HepG2 (cell line): ENCODE measurements around the gene JOSD2.

ENCODE experiments used
- CHD2 ChIP-seq: IDR thresholded peaks from 2 replicates; pipeline ENCODE4 v1.6.1; 2011; ENCODE audit warnings: low read depth, low read length, improper control_type of control experiment
- EZH2 ChIP-seq: conservative IDR thresholded peaks from 2 replicates; pipeline ENCODE4 v1.6.1; 2012; ENCODE audit warnings: mild to moderate bottlenecking, low read depth, low read length, moderate library complexity
- ISX ChIP-seq: sonication (generic); formaldehyde crosslinking; conservative IDR thresholded peaks from 2 replicates; pipeline ENCODE4 v1.5.0; 2020; ENCODE audit warnings: missing genetic modification reagents
- TP53 ChIP-seq: sonication (generic); formaldehyde crosslinking; conservative IDR thresholded peaks from 2 replicates; pipeline ENCODE4 v1.4.0; 2020; ENCODE audit warnings: missing genetic modification reagents
- ZNF251 ChIP-seq: sonication (generic); formaldehyde crosslinking; IDR thresholded peaks from 2 replicates; pipeline ENCODE4 v1.9.0; 2021; ENCODE audit warnings: mild to moderate bottlenecking, missing genetic modification reagents
- TF ChIP-seq, protein P1 (sequence below): sonication (generic); formaldehyde crosslinking; IDR thresholded peaks from 2 replicates; pipeline ENCODE4 v1.4.0; 2020; ENCODE audit warnings: missing genetic modification reagents

DNA sequence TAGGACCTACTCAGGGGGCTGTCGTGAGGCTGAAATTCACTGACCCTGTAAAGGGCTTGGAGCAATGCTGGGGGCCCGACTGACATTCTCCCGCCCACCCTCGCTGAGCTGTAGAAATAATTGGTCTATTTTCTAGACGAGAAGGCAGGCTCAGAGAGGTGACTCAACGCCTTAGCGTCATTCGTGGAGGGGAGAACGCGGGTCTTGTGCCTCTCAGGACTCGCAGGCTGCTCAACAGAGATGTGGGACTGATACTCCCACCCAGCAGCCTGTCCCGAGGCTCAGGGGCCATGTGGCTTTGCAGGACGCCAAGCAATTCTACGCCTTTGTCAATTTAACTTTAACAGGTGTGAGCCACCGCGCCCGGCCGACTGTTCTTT, 26.3 kb upstream of the JOSD2 start:
- TF ChIP-seq ZNF251 (CRISPR knock-in tag), result no peak
- TF ChIP-seq ISX, result no peak
- TF ChIP-seq EZH2, result no peak
- TF ChIP-seq CHD2, result no peak
- TF ChIP-seq TP53 (CRISPR knock-in tag), result no peak
- TF ChIP-seq, protein P1, sequence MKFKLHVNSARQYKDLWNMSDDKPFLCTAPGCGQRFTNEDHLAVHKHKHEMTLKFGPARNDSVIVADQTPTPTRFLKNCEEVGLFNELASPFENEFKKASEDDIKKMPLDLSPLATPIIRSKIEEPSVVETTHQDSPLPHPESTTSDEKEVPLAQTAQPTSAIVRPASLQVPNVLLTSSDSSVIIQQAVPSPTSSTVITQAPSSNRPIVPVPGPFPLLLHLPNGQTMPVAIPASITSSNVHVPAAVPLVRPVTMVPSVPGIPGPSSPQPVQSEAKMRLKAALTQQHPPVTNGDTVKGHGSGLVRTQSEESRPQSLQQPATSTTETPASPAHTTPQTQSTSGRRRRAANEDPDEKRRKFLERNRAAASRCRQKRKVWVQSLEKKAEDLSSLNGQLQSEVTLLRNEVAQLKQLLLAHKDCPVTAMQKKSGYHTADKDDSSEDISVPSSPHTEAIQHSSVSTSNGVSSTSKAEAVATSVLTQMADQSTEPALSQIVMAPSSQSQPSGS (CRISPR knock-in tag), result no peak
